ENCODE measurements around the gene MMD2. TPM values are rescaled to one million over a fixed set of nuclear protein-coding genes. Genes with fewer than 3 reads are reported as not detected.

MMD2 gene
- polyA plus RNA-seq, 1 experiment, result not detected

GRCh38 chr7:4916113-4916512, 42.9 kb downstream of the MMD2 start:
- no peak overlapping the region for H3K4me3 ChIP-seq (ENCODE audit: low read depth, low read length)
- POLR2A ChIA-PET, result no interaction called here
- CTCF ChIA-PET, result no interaction called here
- H3K27ac ChIP-seq (ENCODE audit: low read depth, low read length), result no peak overlapping the region
- no peak for DNase-seq (ENCODE audit: low read depth, low spot score)
- peaks cover 6% of the 10 kb centered on the region for H3K9me3 ChIP-seq (ENCODE audit: control insufficient read depth, insufficient read depth, low read length)
- no peaks in the 10 kb centered on the region for H3K27me3 ChIP-seq (ENCODE audit: control insufficient read depth, insufficient read depth, low read length)
- TF ChIP-seq, protein P1, sequence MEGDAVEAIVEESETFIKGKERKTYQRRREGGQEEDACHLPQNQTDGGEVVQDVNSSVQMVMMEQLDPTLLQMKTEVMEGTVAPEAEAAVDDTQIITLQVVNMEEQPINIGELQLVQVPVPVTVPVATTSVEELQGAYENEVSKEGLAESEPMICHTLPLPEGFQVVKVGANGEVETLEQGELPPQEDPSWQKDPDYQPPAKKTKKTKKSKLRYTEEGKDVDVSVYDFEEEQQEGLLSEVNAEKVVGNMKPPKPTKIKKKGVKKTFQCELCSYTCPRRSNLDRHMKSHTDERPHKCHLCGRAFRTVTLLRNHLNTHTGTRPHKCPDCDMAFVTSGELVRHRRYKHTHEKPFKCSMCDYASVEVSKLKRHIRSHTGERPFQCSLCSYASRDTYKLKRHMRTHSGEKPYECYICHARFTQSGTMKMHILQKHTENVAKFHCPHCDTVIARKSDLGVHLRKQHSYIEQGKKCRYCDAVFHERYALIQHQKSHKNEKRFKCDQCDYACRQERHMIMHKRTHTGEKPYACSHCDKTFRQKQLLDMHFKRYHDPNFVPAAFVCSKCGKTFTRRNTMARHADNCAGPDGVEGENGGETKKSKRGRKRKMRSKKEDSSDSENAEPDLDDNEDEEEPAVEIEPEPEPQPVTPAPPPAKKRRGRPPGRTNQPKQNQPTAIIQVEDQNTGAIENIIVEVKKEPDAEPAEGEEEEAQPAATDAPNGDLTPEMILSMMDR (IDR thresholded peaks at IDR 0.05; ENCODE audit: low read depth, low read length), result no peak

DNA sequence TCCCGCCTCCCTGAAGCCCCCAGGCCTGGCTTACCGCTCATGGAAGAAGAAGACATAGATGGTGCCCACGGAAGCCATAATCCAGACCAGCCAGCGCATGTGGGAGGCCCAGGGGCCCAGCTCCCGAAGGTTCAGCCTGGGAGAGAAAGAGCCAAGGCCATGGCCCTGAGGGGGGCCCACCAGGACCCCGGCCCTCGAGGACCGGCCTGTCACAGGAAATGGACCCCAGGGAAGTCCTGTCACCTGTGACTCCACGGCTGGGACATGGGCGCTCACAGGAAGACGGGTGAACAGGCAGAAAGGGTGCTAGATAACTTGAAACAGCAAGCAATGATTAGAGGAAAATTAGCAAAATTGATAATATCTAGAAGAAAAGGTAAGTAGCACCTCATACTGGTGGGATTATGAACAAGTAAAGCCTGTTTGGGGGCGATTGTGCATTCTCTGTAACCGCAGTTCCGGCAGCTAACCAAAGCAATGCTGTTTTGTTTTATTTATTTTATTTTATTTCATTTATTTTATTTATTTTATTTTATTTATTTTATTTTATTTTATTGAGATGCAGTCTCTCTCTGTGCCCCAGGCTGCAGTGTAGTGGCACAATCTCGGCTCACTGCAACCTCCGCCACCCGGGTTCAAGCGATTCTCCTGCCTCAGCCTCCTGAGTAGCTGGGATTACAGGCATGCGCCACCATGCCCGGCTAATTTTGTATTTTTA, 47.7 kb downstream of the MMD2 start:
- Histone ChIP-seq H3K27me3 (ENCODE audit: control insufficient read depth, insufficient read depth, low read length) (no peaks in the 10 kb centered on the region), H3K27ac (ENCODE audit: low read depth, low read length) (no peak overlapping the region), H3K9me3 (ENCODE audit: control insufficient read depth, insufficient read depth, low read length) (no peaks in the 10 kb centered on the region), H3K4me3 (ENCODE audit: low read depth, low read length) (no peak overlapping the region)
- ChIA-PET CTCF (no interaction called here), POLR2A (no interaction called here)
- no peak for DNase-seq (ENCODE audit: low read depth, low spot score)
- TF ChIP-seq, protein P1 (IDR thresholded peaks at IDR 0.05; ENCODE audit: low read depth, low read length), result no peak

- DNase-seq (ENCODE audit: low read depth, low spot score), result no peak
- no peaks in the 10 kb centered on the region for H3K9me3 ChIP-seq (ENCODE audit: control insufficient read depth, insufficient read depth, low read length)
- ChIA-PET POLR2A (no interaction called here), CTCF (interaction anchor here (1.2 kb wide), 1 partner anchor 67 kb away, joined by 5 read pairs; no protein-coding TSS in a partner anchor)
- H3K27me3 ChIP-seq (ENCODE audit: control insufficient read depth, insufficient read depth, low read length), result no peaks in the 10 kb centered on the region
- TF ChIP-seq, protein P1 (IDR thresholded peaks at IDR 0.05; ENCODE audit: low read depth, low read length), result no peak
- no peak overlapping the region for H3K27ac ChIP-seq (ENCODE audit: low read depth, low read length)
- H3K4me3 ChIP-seq (ENCODE audit: low read depth, low read length), result no peak overlapping the region
Measured at GRCh38 chr7:4906682-4907081, 52.3 kb downstream of the MMD2 start.

- H3K4me3 ChIP-seq (ENCODE audit: low read depth, low read length), result no peak overlapping the region
- CTCF ChIA-PET, result no interaction called here
- no peaks in the 10 kb centered on the region for H3K27me3 ChIP-seq (ENCODE audit: control insufficient read depth, insufficient read depth, low read length)
- no peak for DNase-seq (ENCODE audit: low read depth, low spot score)
- no peak overlapping the region for H3K27ac ChIP-seq (ENCODE audit: low read depth, low read length)
- TF ChIP-seq, protein P1 (IDR thresholded peaks at IDR 0.05; ENCODE audit: low read depth, low read length), result no peak
- H3K9me3 ChIP-seq (ENCODE audit: control insufficient read depth, insufficient read depth, low read length), result no peaks in the 10 kb centered on the region
- POLR2A ChIA-PET, result no interaction called here
Measured at GRCh38 chr7:4905171-4905570, 53.8 kb downstream of the MMD2 start.

GRCh38 chr7:4904346-4904745, 54.6 kb downstream of the MMD2 start:
- Histone ChIP-seq H3K4me3 (ENCODE audit: low read depth, low read length) (no peak overlapping the region), H3K27me3 (ENCODE audit: control insufficient read depth, insufficient read depth, low read length) (no peaks in the 10 kb centered on the region), H3K27ac (ENCODE audit: low read depth, low read length) (no peak overlapping the region), H3K9me3 (ENCODE audit: control insufficient read depth, insufficient read depth, low read length) (no peaks in the 10 kb centered on the region)
- DNase-seq (ENCODE audit: low read depth, low spot score), result no peak
- ChIA-PET POLR2A (no interaction called here), CTCF (no interaction called here)
- TF ChIP-seq, protein P1 (IDR thresholded peaks at IDR 0.05; ENCODE audit: low read depth, low read length), result no peak
